Breast epithelium (tissue), 3 donors: ENCODE results near the gene SCART1.

Experiments
- CTCF ChIP-seq, 3 donors: fragments of 450-650 bp; IDR thresholded peaks; one replicate each; pipeline ENCODE4 v1.5.1; 2016 to 2017; ENCODE audit warnings: antibody characterized with exemption in 3 of 3, mild to moderate bottlenecking in 3 of 3, moderate library complexity in 3 of 3
- POLR2A ChIP-seq: fragments of 450-650 bp; IDR thresholded peaks from one replicate; pipeline ENCODE4 v1.6.1; 2016; ENCODE audit warnings: antibody characterized with exemption, mild to moderate bottlenecking, moderate library complexity

GRCh38 chr10:133445268-133445732 lies 8.4 kb upstream of the SCART1 start:
- TF ChIP-seq CTCF (IDR thresholded peaks at IDR 0.05) (no peak), POLR2A (no peak)
